ENCODE data around the gene SCLY. TPM values are rescaled to one million over a fixed set of nuclear protein-coding genes. Genes with fewer than 3 reads are reported as not detected.
A peak's percentile ranks its signal among the peaks of the same experiment; 100 is the strongest.

The SCLY gene
- total and polyA plus RNA-seq, 8 donors, result 5.4 to 12.8 (median 11.4) TPM

DNA sequence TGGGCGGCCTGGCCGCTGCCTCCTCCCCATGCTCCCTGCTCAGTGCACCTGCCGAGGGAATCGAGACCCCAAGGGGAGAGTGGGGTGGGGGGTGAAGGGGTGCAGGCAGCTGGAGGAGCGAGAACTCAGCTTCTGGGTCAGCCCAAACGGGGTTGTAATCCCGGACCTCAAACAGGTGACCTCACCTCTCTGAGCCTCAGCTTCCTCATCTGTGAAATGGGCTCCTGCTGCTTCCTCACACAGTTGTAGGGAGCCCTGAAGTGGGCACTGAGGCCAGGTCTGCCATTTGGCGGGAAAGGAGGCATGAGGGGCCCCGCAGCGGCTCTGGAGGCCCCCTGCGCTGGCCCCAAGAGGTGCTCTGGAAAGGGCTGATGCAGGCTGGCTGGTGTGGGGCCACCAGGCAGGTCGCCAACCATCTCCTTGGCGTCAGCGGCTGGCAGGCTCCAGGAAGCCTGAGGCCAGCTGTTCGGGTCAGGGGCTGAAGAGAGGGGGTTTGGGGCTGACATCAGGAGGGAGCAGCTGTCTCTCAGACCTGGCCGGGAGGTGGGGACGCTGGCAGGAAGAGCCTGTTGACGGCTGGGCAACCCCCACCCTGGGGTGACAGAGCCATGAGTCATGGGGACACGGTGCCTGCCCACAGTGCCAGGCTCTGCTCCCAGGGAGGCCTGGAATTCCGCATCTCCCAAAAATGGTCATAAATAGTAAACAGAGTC lies 82.6 kb downstream of the SCLY start:
- Histone ChIP-seq H3K27me3 (no peaks in the 10 kb centered on the region), H3K9me3 (no peaks in the 10 kb centered on the region), H3K4me1 (peaks cover 8 to 47% (median 27%) of the 10 kb centered on the region in 4 donors), H3K27ac (peak overlapping the region in 1 of 5 donors; percentile 67), H3K36me3 (no peaks in the 10 kb centered on the region), H3K4me3 (no peak overlapping the region)
- 71 to 77% (median 75%) methylated on average over 11 to 20 of the region's 20 CpGs for WGBS, 5 donors
- no peak for DNase-seq
- TF ChIP-seq POLR2A (IDR thresholded peaks at IDR 0.05) (no peak), POLR2AphosphoS5 (IDR thresholded peaks at IDR 0.05) (no peak), CTCF (IDR thresholded peaks at IDR 0.05) (no peak), EP300 (IDR thresholded peaks at IDR 0.05) (no peak)
- intact Hi-C loops (cut with DNase I; ENCODE audit: low total_unique reads), result no loop called here

- TF ChIP-seq POLR2AphosphoS5 (IDR thresholded peaks at IDR 0.05) (no peak), EP300 (IDR thresholded peaks at IDR 0.05) (no peak), POLR2A (IDR thresholded peaks at IDR 0.05) (no peak), CTCF (IDR thresholded peaks at IDR 0.05) (no peak)
- intact Hi-C loops (cut with DNase I; ENCODE audit: low total_unique reads), result no loop called here
- no peaks in the 10 kb centered on the region for H3K36me3 ChIP-seq
- no peak overlapping the region for H3K27ac ChIP-seq
- H3K4me1 ChIP-seq, result peaks cover 8 to 39% (median 22%) of the 10 kb centered on the region in 4 donors
- H3K27me3 ChIP-seq, result no peaks in the 10 kb centered on the region
- H3K9me3 ChIP-seq, result no peaks in the 10 kb centered on the region
- DNase-seq, result no peak
- 73 to 93% (median 90%) methylated on average over 2 to 5 of the region's 5 CpGs for WGBS, 5 donors
- H3K4me3 ChIP-seq, result no peak overlapping the region
Measured at GRCh38 chr2:238144262-238144661, 83.5 kb downstream of the SCLY start.

GRCh38 chr2:238145046-238145445 lies 84.2 kb downstream of the SCLY start:
- DNase-seq, result no peak
- no peak for TF ChIP-seq EP300 (IDR thresholded peaks at IDR 0.05)
- no peak for TF ChIP-seq CTCF (IDR thresholded peaks at IDR 0.05)
- no peak for TF ChIP-seq POLR2A (IDR thresholded peaks at IDR 0.05)
- no peak for TF ChIP-seq POLR2AphosphoS5 (IDR thresholded peaks at IDR 0.05)
- Histone ChIP-seq H3K27ac (no peak overlapping the region), H3K9me3 (no peaks in the 10 kb centered on the region), H3K27me3 (no peaks in the 10 kb centered on the region), H3K4me1 (peaks cover 8 to 33% (median 22%) of the 10 kb centered on the region in 4 donors), H3K36me3 (no peaks in the 10 kb centered on the region), H3K4me3 (no peak overlapping the region)
- intact Hi-C loops (cut with DNase I; ENCODE audit: low total_unique reads), result no loop called here
- 81 to 96% (median 87%) methylated on average over 7 to 12 of the region's 12 CpGs for WGBS, 5 donors

DNA sequence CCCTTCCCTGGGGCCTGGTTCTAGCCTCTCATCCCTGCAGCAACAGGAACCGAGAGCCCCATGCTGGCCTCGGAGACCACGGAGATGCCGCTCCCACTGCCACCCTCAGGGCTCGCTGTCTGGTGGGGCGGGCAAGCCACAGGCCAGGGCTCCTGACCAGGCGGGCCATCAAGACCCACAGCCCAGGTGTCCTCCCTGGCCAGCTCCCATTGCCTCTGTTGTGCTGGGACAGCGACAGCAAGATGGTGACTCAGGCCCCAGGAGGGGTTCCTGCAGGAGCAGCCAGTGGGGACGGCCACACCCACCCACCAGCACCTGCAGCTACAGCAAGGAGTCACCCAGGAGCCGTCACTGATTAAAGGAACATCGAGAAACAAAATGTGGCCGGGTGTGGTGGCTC lies 85.0 kb downstream of the SCLY start:
- no peaks in the 10 kb centered on the region for H3K36me3 ChIP-seq
- no peaks in the 10 kb centered on the region for H3K27me3 ChIP-seq
- H3K4me1 ChIP-seq, result peaks cover 8 to 33% (median 22%) of the 10 kb centered on the region in 4 donors
- intact Hi-C loops (cut with DNase I; ENCODE audit: low total_unique reads), result no loop called here
- 59 to 74% (median 68%) methylated on average over 5 to 12 of the region's 12 CpGs for WGBS, 5 donors
- no peaks in the 10 kb centered on the region for H3K9me3 ChIP-seq
- TF ChIP-seq POLR2A (IDR thresholded peaks at IDR 0.05) (no peak), CTCF (IDR thresholded peaks at IDR 0.05) (no peak), EP300 (IDR thresholded peaks at IDR 0.05) (no peak), POLR2AphosphoS5 (IDR thresholded peaks at IDR 0.05) (no peak)
- H3K4me3 ChIP-seq, result no peak overlapping the region
- H3K27ac ChIP-seq, result peak overlapping the region in 1 of 5 donors; percentile 39
- DNase-seq, result peak in 1 of 2 donors; percentile 40
